Mesodermal cell (in vitro differentiated cells): ENCODE results near the gene DYNC2I2.

Experiments
- H3K27ac ChIP-seq: 2 replicates; pipeline ENCODE4 v1.7.0; 2013; ENCODE audit warnings: mild to moderate bottlenecking, low read depth, low read length, moderate library complexity; ENCODE audit not compliant: severe bottlenecking
- H3K36me3 ChIP-seq: 2 replicates; pipeline ENCODE4 v1.7.1; 2013; ENCODE audit warnings: mild to moderate bottlenecking, low read length, moderate library complexity; ENCODE audit not compliant: control insufficient read depth, insufficient read depth
- H3K4me1 ChIP-seq: one replicate; pipeline ENCODE4 v1.7.1; 2013; ENCODE audit warnings: mild to moderate bottlenecking, low read length; ENCODE audit not compliant: insufficient read depth, control insufficient read depth, poor library complexity, severe bottlenecking
- H3K4me3 ChIP-seq: 2 replicates; pipeline ENCODE4 v1.7.0; 2013; ENCODE audit warnings: low read length, control low read depth, mild to moderate bottlenecking; ENCODE audit not compliant: insufficient read depth, poor library complexity, severe bottlenecking; ENCODE audit errors: extremely low read depth
- H3K9me3 ChIP-seq: 2 replicates; pipeline ENCODE4 v1.7.1; 2013; ENCODE audit warnings: mild to moderate bottlenecking, low read length, moderate library complexity; ENCODE audit not compliant: control insufficient read depth
- WGBS, 2 experiments: methylation state at CpG; one replicate each; pipeline ENCODE4 v1.1.5; 2013; ENCODE audit warnings: missing lambda C conversion rate in 2 of 2; ENCODE audit not compliant: insufficient coverage in 2 of 2; 5-methylcytosine and 5-hydroxymethylcytosine counted together

Gene DYNC2I2

DNA sequence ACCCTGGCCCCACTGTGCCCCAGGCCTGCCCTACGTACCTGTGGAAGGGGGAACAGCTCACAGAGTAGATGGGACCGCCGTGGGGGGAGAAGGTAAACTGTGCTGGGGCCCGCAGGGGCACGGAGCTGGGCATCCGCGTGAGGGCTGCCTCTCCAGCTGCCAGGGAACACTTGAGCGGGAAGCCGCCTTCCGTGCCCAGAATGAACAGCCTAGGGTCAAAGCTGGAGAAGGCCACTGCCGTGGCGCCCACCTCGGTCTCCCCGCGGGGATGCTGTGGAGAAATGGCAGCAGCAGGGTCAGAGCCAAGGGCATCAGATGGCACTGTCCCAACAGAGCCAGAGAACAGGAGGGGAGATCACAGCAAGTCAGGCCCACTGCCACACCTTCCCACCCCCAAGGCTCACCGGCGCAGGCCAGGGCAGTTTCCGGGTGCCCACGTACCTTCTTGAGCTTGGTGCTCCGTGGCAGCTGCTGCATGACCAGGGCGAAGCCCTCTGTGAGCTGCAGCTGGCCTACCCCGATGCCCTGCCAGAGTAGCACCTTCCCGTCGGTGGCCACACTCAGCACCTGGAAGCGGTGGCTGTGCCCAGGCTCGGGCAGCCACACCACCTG lies 21.9 kb downstream of the DYNC2I2 start:
- Histone ChIP-seq H3K4me1 (peaks cover 20% of the 10 kb centered on the region), H3K9me3 (no peaks in the 10 kb centered on the region), H3K27ac (peak overlapping the region; percentile 96), H3K4me3 (no peak overlapping the region), H3K36me3 (peaks cover 63% of the 10 kb centered on the region)
- WGBS, 2 experiments = 88 to 92% methylated on average over 25 to 26 of the region's 26 CpGs

DNA sequence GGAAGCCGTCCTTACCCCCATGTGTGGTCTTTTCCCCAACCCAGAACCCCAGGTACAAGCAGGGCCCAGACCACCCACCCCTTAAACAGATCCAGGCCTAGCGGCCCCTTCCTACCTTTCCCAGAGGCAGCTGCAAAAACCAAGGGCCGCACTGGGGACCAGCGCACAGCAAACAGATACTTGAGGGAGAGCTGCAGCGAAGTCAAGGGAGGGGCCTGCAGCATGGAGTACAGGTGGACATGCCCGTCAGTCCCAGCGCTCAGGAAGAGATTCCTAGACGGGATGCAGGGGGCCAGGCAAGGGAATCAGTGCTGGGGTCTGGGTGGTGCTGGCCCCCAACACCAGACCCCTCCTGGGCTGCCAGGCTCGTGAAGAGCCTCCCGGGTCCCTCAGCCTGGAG lies 22.5 kb downstream of the DYNC2I2 start:
- Histone ChIP-seq H3K4me1 (peaks cover 20% of the 10 kb centered on the region), H3K4me3 (no peak overlapping the region), H3K9me3 (no peaks in the 10 kb centered on the region), H3K27ac (no peak overlapping the region), H3K36me3 (peaks cover 69% of the 10 kb centered on the region)
- 96 to 97% methylated on average over 8 to 9 of the region's 10 CpGs for WGBS, 2 experiments

DNA sequence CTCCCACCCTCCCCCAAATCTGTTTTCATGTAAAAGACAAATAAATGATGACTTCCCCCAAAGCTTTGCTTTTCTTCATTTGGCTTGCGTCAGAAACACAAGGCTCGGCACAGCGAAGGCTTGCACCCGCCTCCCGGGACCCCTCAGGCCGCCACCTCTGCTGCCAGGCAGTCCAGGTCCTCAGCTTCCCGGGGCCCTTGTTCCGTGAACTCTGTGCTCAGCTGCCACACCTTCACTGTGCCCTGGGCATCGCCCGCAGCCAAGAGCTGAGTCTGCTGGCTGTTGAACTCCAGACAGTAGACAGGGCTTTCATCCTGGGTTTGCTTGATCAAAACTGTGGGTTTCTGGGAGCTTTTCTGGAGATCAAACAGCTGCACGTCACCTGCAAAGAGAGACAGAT lies 23.0 kb downstream of the DYNC2I2 start:
- Histone ChIP-seq H3K9me3 (no peaks in the 10 kb centered on the region), H3K27ac (no peak overlapping the region), H3K4me1 (peaks cover 20% of the 10 kb centered on the region), H3K36me3 (peaks cover 70% of the 10 kb centered on the region), H3K4me3 (no peak overlapping the region)
- WGBS, 2 experiments = 98% methylated on average over 11 of the region's 11 CpGs

DNA sequence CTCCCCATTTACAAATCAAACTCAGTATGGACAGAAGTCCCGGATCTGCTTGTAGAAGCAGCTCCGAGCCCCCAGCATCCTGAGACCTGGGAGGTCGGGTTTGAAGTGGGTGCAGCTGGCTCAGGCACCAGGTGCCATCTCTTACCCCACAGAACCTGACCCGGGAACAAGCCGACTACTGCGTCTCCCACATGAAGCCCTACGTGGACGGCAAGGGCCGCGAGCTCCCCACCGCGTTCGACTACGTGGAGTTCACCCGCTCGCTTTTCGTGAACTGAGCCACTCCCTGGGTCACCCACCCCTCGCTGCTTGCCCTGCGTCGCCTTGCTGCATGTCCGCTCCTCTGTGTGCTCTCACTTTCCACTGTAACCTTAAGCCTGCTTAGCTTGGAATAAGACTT lies 23.6 kb downstream of the DYNC2I2 start:
- H3K4me3 ChIP-seq = no peak overlapping the region
- no peak overlapping the region for H3K27ac ChIP-seq
- H3K4me1 ChIP-seq = peaks cover 20% of the 10 kb centered on the region
- 97 to 100% methylated on average over 20 to 21 of the region's 21 CpGs for WGBS, 2 experiments
- H3K9me3 ChIP-seq = no peaks in the 10 kb centered on the region
- peaks cover 71% of the 10 kb centered on the region for H3K36me3 ChIP-seq

DNA sequence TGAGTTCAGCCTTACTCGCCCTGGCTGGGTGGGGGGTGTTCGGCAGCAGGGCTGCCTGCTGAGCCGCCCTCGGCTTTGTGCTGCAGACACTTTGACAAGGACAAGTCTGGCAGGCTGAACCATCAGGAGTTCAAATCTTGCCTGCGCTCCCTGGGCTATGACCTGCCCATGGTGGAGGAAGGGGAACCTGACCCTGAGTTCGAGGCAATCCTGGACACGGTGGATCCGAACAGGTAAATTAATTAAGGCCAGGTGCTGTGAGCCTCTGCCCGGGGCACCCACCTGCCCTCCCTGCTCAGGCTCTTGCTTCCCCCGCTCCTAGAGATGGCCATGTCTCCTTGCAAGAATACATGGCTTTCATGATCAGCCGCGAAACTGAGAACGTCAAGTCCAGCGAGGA lies 24.2 kb downstream of the DYNC2I2 start:
- peaks cover 20% of the 10 kb centered on the region for H3K4me1 ChIP-seq
- H3K9me3 ChIP-seq = no peaks in the 10 kb centered on the region
- H3K4me3 ChIP-seq = no peak overlapping the region
- WGBS, 2 experiments = 95 to 96% methylated on average over 14 of the region's 14 CpGs
- no peak overlapping the region for H3K27ac ChIP-seq
- peaks cover 73% of the 10 kb centered on the region for H3K36me3 ChIP-seq

DNA sequence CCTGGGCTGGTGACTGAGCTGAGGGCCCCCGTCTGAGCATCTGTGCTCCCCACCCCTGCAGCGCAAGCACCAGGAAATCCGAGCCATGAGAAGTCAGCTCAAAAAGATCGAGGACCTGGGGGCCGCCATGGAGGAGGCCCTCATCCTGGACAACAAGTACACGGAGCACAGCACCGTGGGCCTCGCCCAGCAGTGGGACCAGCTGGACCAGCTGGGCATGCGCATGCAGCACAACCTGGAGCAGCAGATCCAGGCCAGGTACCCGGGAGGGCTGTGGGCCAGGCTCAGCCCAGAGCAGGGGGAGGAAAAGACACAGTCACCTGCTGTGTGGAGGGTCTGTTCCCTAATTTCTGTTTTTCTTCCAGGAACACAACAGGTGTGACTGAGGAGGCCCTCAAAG lies 24.6 kb downstream of the DYNC2I2 start:
- H3K9me3 ChIP-seq = no peaks in the 10 kb centered on the region
- H3K4me1 ChIP-seq = peaks cover 20% of the 10 kb centered on the region
- H3K36me3 ChIP-seq = peaks cover 76% of the 10 kb centered on the region
- H3K27ac ChIP-seq = no peak overlapping the region
- 96 to 97% methylated on average over 10 of the region's 10 CpGs for WGBS, 2 experiments
- no peak overlapping the region for H3K4me3 ChIP-seq

DNA sequence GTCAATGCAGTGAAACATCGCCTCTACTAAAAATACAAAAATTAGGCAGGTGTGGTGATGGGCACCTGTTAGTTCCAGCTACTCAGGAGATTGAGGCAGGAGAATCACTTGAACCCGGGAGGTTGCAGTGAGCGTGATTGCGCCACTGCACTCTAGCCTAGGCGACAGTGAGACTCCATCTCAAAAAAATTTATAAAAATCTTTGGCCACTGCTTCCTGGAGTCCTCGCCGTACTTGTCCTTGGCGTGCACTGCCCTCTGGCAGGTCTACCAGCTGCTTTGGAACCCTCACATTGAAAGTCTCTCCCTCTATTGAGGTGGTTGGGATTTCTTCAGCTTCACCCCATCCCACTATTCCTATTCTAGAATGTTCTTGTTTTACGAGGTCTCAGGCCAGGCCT lies 25.0 kb downstream of the DYNC2I2 start:
- no peak overlapping the region for H3K27ac ChIP-seq
- H3K36me3 ChIP-seq = peaks cover 77% of the 10 kb centered on the region
- H3K4me1 ChIP-seq = peaks cover 19% of the 10 kb centered on the region
- H3K9me3 ChIP-seq = no peaks in the 10 kb centered on the region
- H3K4me3 ChIP-seq = no peak overlapping the region
- 93 to 95% methylated on average over 7 to 8 of the region's 9 CpGs for WGBS, 2 experiments

DNA sequence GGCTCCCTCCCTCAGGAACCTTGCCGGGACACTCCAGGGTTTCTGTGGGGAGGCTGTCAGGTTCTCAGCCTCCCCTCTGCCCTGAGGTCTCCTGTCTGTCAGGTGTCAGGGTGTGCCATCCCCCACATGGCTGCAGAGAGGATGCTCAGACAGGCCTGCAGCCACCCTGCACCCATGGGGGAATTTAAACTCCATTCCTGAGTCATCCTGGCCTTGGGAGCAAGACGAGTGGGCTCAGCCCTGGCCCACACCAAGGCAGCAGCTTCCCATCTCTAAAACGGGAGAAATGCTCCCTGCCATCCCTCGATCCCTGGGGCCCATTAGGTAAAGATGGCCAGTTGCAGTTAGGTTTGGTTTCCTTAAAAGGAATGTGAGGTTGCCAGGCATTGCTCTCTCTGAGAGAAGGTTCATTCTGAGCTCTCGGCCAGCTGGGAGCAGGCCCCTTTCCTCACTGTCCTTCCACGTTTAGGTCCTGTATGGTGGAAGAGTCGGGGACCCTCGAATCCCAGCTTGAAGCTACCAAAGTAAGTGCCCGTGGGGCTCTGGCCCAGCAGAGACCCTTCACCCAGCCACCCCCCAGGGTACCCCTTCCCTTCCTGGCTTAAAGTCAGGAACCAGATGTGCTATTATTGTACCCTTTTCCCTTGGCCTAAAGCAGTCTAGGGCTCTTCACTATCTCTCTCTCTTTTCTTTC lies 26.6 kb downstream of the DYNC2I2 start:
- H3K4me1 ChIP-seq = peaks cover 4% of the 10 kb centered on the region
- H3K36me3 ChIP-seq = peaks cover 92% of the 10 kb centered on the region
- H3K4me3 ChIP-seq = no peak overlapping the region
- no peaks in the 10 kb centered on the region for H3K9me3 ChIP-seq
- WGBS, 2 experiments = 77 to 88% methylated on average over 8 to 9 of the region's 9 CpGs
- peak overlapping the region; percentile 10 for H3K27ac ChIP-seq

DNA sequence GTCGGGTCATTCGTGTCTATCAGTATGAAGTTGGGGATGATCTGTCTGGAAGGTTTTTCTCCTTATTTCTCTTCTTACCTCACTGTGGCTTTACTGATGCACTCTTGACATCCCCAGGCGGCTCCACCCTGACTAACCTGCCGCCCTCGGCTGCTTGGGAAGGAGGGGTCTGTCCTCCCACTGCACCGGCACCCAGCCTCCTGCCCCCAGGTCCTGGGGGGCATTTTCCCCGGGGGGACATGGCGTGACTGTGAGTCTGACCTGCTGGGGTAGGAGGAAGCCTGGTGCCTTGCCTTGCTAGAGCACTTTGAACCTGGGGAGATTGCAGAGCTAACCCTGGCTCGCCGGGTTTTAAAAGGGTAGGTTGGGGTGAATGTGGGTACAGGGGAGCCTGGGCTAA lies 27.5 kb downstream of the DYNC2I2 start:
- WGBS, 2 experiments = 97 to 100% methylated on average over 4 to 8 of the region's 10 CpGs
- Histone ChIP-seq H3K9me3 (no peaks in the 10 kb centered on the region), H3K4me3 (no peak overlapping the region), H3K36me3 (peaks cover 92% of the 10 kb centered on the region), H3K4me1 (no peaks in the 10 kb centered on the region), H3K27ac (no peak overlapping the region)

DNA sequence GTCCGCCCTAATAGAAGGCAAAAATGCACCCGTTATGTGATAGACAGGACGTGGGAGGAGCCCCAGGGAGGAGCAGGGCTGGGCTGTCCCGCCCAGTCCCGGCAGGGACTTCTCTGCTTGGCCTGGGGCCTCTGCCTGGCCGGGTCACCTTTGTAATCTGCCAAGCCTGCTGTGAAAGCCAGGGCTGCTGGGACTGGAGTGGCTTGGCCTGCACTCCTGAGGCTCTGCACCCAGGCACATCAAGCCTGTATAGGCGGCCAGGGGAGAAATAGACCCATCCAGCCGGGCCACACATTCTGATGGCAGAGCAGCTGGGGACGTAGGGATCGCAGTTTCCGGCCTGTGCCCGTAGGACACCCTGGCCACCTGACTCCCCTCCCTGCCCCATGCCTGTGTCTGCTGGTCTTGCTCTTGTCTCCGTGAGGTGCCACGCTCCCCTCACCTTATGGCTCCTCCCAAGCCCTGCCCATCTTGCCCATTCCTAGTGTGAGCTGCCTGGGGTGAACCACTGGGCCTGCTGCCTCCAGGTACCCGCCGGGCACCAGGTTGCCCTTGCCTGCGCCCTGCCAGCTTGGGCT lies 28.1 kb downstream of the DYNC2I2 start:
- Histone ChIP-seq H3K4me1 (no peaks in the 10 kb centered on the region), H3K4me3 (no peak overlapping the region), H3K36me3 (peaks cover 92% of the 10 kb centered on the region), H3K27ac (peak overlapping the region; percentile 23), H3K9me3 (no peaks in the 10 kb centered on the region)
- 75 to 85% methylated on average over 15 to 17 of the region's 17 CpGs for WGBS, 2 experiments

DNA sequence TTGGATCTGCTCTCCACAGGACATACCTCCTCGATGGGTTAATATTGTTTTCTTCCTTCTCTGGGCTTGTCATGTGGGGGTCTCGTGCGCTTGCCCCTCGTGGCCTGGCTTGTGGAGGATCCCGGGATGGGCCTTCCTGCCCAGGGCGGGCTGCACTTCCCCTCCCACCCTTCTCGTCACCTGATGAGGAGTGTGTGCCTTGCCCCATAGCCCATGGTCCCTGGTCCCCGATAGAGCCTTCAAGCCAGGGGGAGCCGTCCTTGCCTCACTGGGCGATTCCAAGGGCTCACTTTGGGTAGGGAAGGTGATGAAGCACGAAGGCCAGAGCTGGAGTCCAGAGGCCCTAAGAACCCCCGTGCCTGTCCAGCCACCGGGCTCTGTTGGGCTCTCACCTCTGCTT lies 28.7 kb downstream of the DYNC2I2 start:
- no peaks in the 10 kb centered on the region for H3K9me3 ChIP-seq
- peaks cover 94% of the 10 kb centered on the region for H3K36me3 ChIP-seq
- H3K4me1 ChIP-seq = no peaks in the 10 kb centered on the region
- peak overlapping the region; percentile 23 for H3K27ac ChIP-seq
- WGBS, 2 experiments = 84 to 96% methylated on average over 6 to 11 of the region's 13 CpGs
- H3K4me3 ChIP-seq = no peak overlapping the region
